GM23338 (cell line): ENCODE data around the gene SPINT2. TPM values are rescaled to one million over a fixed set of nuclear protein-coding genes. Genes with fewer than 3 reads are reported as not detected.

Experiments used
- ATAC-seq: fragments of 200-7000 bp; cut with Tn5 transposase; 3 replicates; pipeline ENCODE4 v1.9.1; 2020
- DNase-seq: peaks from one replicate; pipeline ENCODE4 v3.0.0-alpha.2; 2015; ENCODE audit warnings: low spot score
- H2AFZ ChIP-seq: fragments of 200-600 bp; sonication (generic); 2 replicates; pipeline ENCODE4 v1.8.0; 2016; ENCODE audit warnings: antibody characterized with exemption, mild to moderate bottlenecking, moderate library complexity
- H3F3A ChIP-seq: fragments of 200-600 bp; sonication (generic); replicated peaks from 2 replicates; pipeline ENCODE4 v1.8.0; 2017; ENCODE audit warnings: antibody characterized with exemption, mixed run types, low read depth
- H3K27ac ChIP-seq: fragments of 200-600 bp; sonication (generic); 2 replicates; pipeline ENCODE4 v1.6.1; 2016; ENCODE audit warnings: low read depth
- H3K27me3 ChIP-seq: fragments of 200-600 bp; sonication (generic); 2 replicates; pipeline ENCODE4 v1.8.0; 2016; ENCODE audit warnings: mild to moderate bottlenecking, mixed run types, moderate library complexity; ENCODE audit not compliant: insufficient read depth
- H3K36me3 ChIP-seq: fragments of 200-600 bp; sonication (generic); 2 replicates; pipeline ENCODE4 v1.8.0; 2016; ENCODE audit warnings: mild to moderate bottlenecking; ENCODE audit not compliant: insufficient read depth
- H3K4me1 ChIP-seq: fragments of 200-600 bp; sonication (generic); 2 replicates; pipeline ENCODE4 v1.8.0; 2016; ENCODE audit warnings: mild to moderate bottlenecking, moderate library complexity; ENCODE audit not compliant: insufficient read depth
- H3K4me2 ChIP-seq: fragments of 200-600 bp; sonication (generic); 2 replicates; pipeline ENCODE4 v1.7.1; 2017; ENCODE audit warnings: mixed run types
- H3K4me3 ChIP-seq: fragments of 200-600 bp; sonication (generic); 2 replicates; pipeline ENCODE4 v1.6.1; 2016; ENCODE audit warnings: mixed run types
- H3K79me2 ChIP-seq: fragments of 200-600 bp; sonication (generic); replicated peaks from 2 replicates; pipeline ENCODE4 v1.8.0; 2017; ENCODE audit warnings: mild to moderate bottlenecking; ENCODE audit not compliant: insufficient read depth
- H3K9me2 ChIP-seq: fragments of 200-600 bp; sonication (generic); 2 replicates; pipeline ENCODE4 v1.8.0; 2017; ENCODE audit not compliant: insufficient read depth
- H4K20me1 ChIP-seq: fragments of 200-600 bp; sonication (generic); replicated peaks from 2 replicates; pipeline ENCODE4 v1.8.0; 2017; ENCODE audit warnings: mild to moderate bottlenecking; ENCODE audit not compliant: insufficient read depth
- H3K27ac Mint-ChIP-seq: 2 replicates; pipeline ENCODE4 v1.8.0; 2020; ENCODE audit warnings: inconsistent platforms, mild to moderate bottlenecking, moderate library complexity, mixed read lengths
- H3K27me3 Mint-ChIP-seq: 3 replicates; pipeline ENCODE4 v1.8.0; 2022; ENCODE audit warnings: low read depth, mild to moderate bottlenecking, moderate library complexity, mixed read lengths, inconsistent platforms; ENCODE audit not compliant: insufficient read depth, poor library complexity
- H3K36me3 Mint-ChIP-seq: 3 replicates; pipeline ENCODE4 v1.8.0; 2021; ENCODE audit warnings: low read depth, mild to moderate bottlenecking, inconsistent platforms, moderate library complexity, mixed read lengths
- H3K4me1 Mint-ChIP-seq: 3 replicates; pipeline ENCODE4 v1.8.0; 2020; ENCODE audit warnings: mild to moderate bottlenecking, inconsistent platforms, mixed read lengths
- H3K4me3 Mint-ChIP-seq: 3 replicates; pipeline ENCODE4 v1.8.0; 2021; ENCODE audit warnings: moderate library complexity, mild to moderate bottlenecking, inconsistent platforms, mixed read lengths
- H3K9me3 Mint-ChIP-seq: 3 replicates; pipeline ENCODE4 v1.8.0; 2020; ENCODE audit warnings: moderate library complexity, mild to moderate bottlenecking, inconsistent platforms, mixed read lengths
- CREB1 ChIP-seq: fragments of 250-450 bp; sonication (Bioruptor Pico); IDR thresholded peaks from 2 replicates; pipeline ENCODE4 v1.5.0; 2020; ENCODE audit warnings: low read depth, mild to moderate bottlenecking, moderate library complexity
- ETS1 ChIP-seq: IDR thresholded peaks from 2 replicates; pipeline ENCODE4 v1.6.1; 2016; ENCODE audit warnings: antibody characterized with exemption
- EZH2 ChIP-seq: fragments of 200-600 bp; sonication (generic); IDR thresholded peaks from one replicate; pipeline ENCODE4 v1.8.0; 2017; ENCODE audit warnings: antibody characterized with exemption, mild to moderate bottlenecking, low read depth; ENCODE audit not compliant: unreplicated experiment
- EZH2phosphoT487 ChIP-seq: fragments of 200-600 bp; sonication (generic); IDR thresholded peaks from one replicate; pipeline ENCODE4 v1.8.1; 2018; ENCODE audit warnings: antibody characterized with exemption; ENCODE audit not compliant: unreplicated experiment
- JUNB ChIP-seq: IDR thresholded peaks from one replicate; pipeline ENCODE4 v1.6.1; 2016; ENCODE audit warnings: antibody characterized with exemption; ENCODE audit not compliant: unreplicated experiment
- NANOG ChIP-seq: IDR thresholded peaks from 2 replicates; pipeline ENCODE4 v1.6.1; 2016; ENCODE audit warnings: antibody characterized with exemption, borderline replicate concordance
- POLR2AphosphoS5 ChIP-seq: IDR thresholded peaks from 2 replicates; pipeline ENCODE4 v1.6.1; 2016; ENCODE audit warnings: antibody characterized with exemption, low read depth
- STAT1 ChIP-seq: IDR thresholded peaks from one replicate; pipeline ENCODE4 v1.6.1; 2016; ENCODE audit warnings: antibody characterized with exemption; ENCODE audit not compliant: unreplicated experiment
- ZNF114 ChIP-seq: fragments of 250-450 bp; sonication (Bioruptor Pico); IDR thresholded peaks from 2 replicates; pipeline ENCODE4 v1.5.0; 2020; ENCODE audit warnings: mild to moderate bottlenecking, moderate library complexity
- ZNF331 ChIP-seq: fragments of 250-450 bp; sonication (Bioruptor Pico); IDR thresholded peaks from 2 replicates; pipeline ENCODE4 v1.5.0; 2020; ENCODE audit warnings: low read depth, mild to moderate bottlenecking, moderate library complexity
- ZNF462 ChIP-seq: fragments of 250-450 bp; sonication (Bioruptor Pico); IDR thresholded peaks from 2 replicates; pipeline ENCODE4 v1.5.0; 2020; ENCODE audit warnings: mild to moderate bottlenecking, moderate library complexity
- polyA plus RNA-seq: library from polyadenylated mRNA; unstranded; fragments of >200 nt; fragmentation: Nextera tagmentation; extraction: Ambion mirVana; gene quantifications from 2 replicates; pipeline ENCODE4 v1.2.1, GENCODE V29; 2016
- total RNA-seq: library from RNA; depleted of rRNA; stranded (reverse); fragments of >200 nt; shearing (Covaris generic); gene quantifications from 2 replicates; pipeline ENCODE4 v1.2.3, GENCODE V29; 2014
- TF ChIP-seq, protein P1 (sequence below), 2 experiments: fragments of 200-600 bp in 1 of 2; sonication (generic) in 1 of 2; conservative IDR thresholded peaks; 2 replicates each; pipeline versions ENCODE4 v1.5.1 to v1.6.1; 2016 to 2017; ENCODE audit warnings: antibody characterized with exemption in 2 of 2, low read depth in 2 of 2, mild to moderate bottlenecking in 2 of 2, moderate library complexity in 1 of 2
- TF ChIP-seq, protein P2 (sequence below): IDR thresholded peaks from one replicate; pipeline ENCODE4 v1.6.1; 2018; ENCODE audit warnings: antibody characterized with exemption; ENCODE audit not compliant: unreplicated experiment

SPINT2 gene
- total and polyA plus RNA-seq, 2 experiments from 2014 or later: 319 to 468 TPM

GRCh38 chr19:38219221-38219620 is 45.2 kb upstream of the SPINT2 start:
- Mint-ChIP-seq H3K36me3 (peaks cover 29% of the 10 kb centered on the region), H3K27ac (no peak overlapping the region), H3K27me3 (peaks cover 9% of the 10 kb centered on the region), H3K9me3 (no peaks in the 10 kb centered on the region; the same call in none of the 3 replicates), H3K4me1 (peaks cover 15% of the 10 kb centered on the region), H3K4me3 (no peak overlapping the region)
- no peak overlapping the region for H3K4me3 ChIP-seq
- TF ChIP-seq JUNB: no peak
- TF ChIP-seq, protein P1, sequence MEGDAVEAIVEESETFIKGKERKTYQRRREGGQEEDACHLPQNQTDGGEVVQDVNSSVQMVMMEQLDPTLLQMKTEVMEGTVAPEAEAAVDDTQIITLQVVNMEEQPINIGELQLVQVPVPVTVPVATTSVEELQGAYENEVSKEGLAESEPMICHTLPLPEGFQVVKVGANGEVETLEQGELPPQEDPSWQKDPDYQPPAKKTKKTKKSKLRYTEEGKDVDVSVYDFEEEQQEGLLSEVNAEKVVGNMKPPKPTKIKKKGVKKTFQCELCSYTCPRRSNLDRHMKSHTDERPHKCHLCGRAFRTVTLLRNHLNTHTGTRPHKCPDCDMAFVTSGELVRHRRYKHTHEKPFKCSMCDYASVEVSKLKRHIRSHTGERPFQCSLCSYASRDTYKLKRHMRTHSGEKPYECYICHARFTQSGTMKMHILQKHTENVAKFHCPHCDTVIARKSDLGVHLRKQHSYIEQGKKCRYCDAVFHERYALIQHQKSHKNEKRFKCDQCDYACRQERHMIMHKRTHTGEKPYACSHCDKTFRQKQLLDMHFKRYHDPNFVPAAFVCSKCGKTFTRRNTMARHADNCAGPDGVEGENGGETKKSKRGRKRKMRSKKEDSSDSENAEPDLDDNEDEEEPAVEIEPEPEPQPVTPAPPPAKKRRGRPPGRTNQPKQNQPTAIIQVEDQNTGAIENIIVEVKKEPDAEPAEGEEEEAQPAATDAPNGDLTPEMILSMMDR (conservative IDR thresholded peaks at IDR 0.05; ENCODE audit: low read depth in 2 of 2): no peak
- no peak for TF ChIP-seq ZNF462 (CRISPR knock-in tag)
- no peak for TF ChIP-seq NANOG
- TF ChIP-seq CREB1 (CRISPR knock-in tag): no peak
- no peak for TF ChIP-seq ZNF114 (CRISPR knock-in tag)
- TF ChIP-seq EZH2phosphoT487: no peak
- no peak for TF ChIP-seq EZH2
- no peak for TF ChIP-seq ZNF331 (CRISPR knock-in tag)
- no peak for TF ChIP-seq ETS1
- no peak for TF ChIP-seq POLR2AphosphoS5
- TF ChIP-seq, protein P2, sequence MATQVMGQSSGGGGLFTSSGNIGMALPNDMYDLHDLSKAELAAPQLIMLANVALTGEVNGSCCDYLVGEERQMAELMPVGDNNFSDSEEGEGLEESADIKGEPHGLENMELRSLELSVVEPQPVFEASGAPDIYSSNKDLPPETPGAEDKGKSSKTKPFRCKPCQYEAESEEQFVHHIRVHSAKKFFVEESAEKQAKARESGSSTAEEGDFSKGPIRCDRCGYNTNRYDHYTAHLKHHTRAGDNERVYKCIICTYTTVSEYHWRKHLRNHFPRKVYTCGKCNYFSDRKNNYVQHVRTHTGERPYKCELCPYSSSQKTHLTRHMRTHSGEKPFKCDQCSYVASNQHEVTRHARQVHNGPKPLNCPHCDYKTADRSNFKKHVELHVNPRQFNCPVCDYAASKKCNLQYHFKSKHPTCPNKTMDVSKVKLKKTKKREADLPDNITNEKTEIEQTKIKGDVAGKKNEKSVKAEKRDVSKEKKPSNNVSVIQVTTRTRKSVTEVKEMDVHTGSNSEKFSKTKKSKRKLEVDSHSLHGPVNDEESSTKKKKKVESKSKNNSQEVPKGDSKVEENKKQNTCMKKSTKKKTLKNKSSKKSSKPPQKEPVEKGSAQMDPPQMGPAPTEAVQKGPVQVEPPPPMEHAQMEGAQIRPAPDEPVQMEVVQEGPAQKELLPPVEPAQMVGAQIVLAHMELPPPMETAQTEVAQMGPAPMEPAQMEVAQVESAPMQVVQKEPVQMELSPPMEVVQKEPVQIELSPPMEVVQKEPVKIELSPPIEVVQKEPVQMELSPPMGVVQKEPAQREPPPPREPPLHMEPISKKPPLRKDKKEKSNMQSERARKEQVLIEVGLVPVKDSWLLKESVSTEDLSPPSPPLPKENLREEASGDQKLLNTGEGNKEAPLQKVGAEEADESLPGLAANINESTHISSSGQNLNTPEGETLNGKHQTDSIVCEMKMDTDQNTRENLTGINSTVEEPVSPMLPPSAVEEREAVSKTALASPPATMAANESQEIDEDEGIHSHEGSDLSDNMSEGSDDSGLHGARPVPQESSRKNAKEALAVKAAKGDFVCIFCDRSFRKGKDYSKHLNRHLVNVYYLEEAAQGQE: no peak
- TF ChIP-seq STAT1: no peak
- H3K79me2 ChIP-seq: peaks cover 8% of the 10 kb centered on the region
- H3K9me2 ChIP-seq: no peaks in the 10 kb centered on the region
- 0 out of 2 replicates have a peak, but pooled peaks cover 6% of the 10 kb centered on the region for H4K20me1 ChIP-seq
- no peak overlapping the region for H3K27ac ChIP-seq
- H3K4me1 ChIP-seq: peaks cover 14% of the 10 kb centered on the region
- no peaks in the 10 kb centered on the region for H3K36me3 ChIP-seq
- H2AFZ ChIP-seq: no peak overlapping the region
- ATAC-seq (no peak), DNase-seq (no peak)
- H3F3A ChIP-seq: peaks cover 12% of the 10 kb centered on the region
- no peak overlapping the region for H3K4me2 ChIP-seq
- 0 out of 2 replicates have a peak, but pooled peaks cover 4% of the 10 kb centered on the region for H3K27me3 ChIP-seq
